Measurements from ENCODE around the gene RGS3.
"Not testable (repeated sequence)": the region's sequence is repeated elsewhere in the genome, so short reads cannot be mapped to it uniquely, and the experiment has no call there.

RGS3 gene

GRCh38 chr9:113463418-113464285 is at the start of gene RGS3:
TSS of gene RGS3 (plus strand) at chr9:113463727. CDS start at chr9:113463803, 76 bp downstream.
- no peak for DNase-seq
- in situ Hi-C loops (cut with MboI; ENCODE audit: low pct_unique_long_range_greater_than_20kb, low sequenced_read_pairs): loop anchor here (25.0 kb wide), 1 partner anchor 199 kb away; no protein-coding TSS in a partner anchor

- no peak for DNase-seq
- in situ Hi-C loops (cut with MboI; ENCODE audit: low pct_unique_long_range_greater_than_20kb, low sequenced_read_pairs): no loop called here
Observed at GRCh38 chr9:113416149-113416721, 47.3 kb upstream of the RGS3 start.

- in situ Hi-C loops (cut with MboI; ENCODE audit: low pct_unique_long_range_greater_than_20kb, low sequenced_read_pairs): no loop called here
- DNase-seq: no peak
Observed at GRCh38 chr9:113417370-113417769, 46.2 kb upstream of the RGS3 start.

- in situ Hi-C loops (cut with MboI; ENCODE audit: low pct_unique_long_range_greater_than_20kb, low sequenced_read_pairs): no loop called here
Observed at GRCh38 chr9:113421726-113422125, 41.8 kb upstream of the RGS3 start.

GRCh38 chr9:113425072-113425471 is 38.5 kb upstream of the RGS3 start:
- in situ Hi-C loops (cut with MboI; ENCODE audit: low pct_unique_long_range_greater_than_20kb, low sequenced_read_pairs): no loop called here
- DNase-seq: no peak

More at GRCh38 chr9:113421726-113422125, 41.8 kb upstream of the RGS3 start:
- no peak for DNase-seq

- DNase-seq: no peak
- in situ Hi-C loops (cut with MboI; ENCODE audit: low pct_unique_long_range_greater_than_20kb, low sequenced_read_pairs): no loop called here
Observed at GRCh38 chr9:113426701-113427100, 36.8 kb upstream of the RGS3 start.

- in situ Hi-C loops (cut with MboI; ENCODE audit: low pct_unique_long_range_greater_than_20kb, low sequenced_read_pairs): no loop called here
- no peak for DNase-seq
Observed at GRCh38 chr9:113427629-113428028, 35.9 kb upstream of the RGS3 start.

GRCh38 chr9:113428062-113428615 is 35.4 kb upstream of the RGS3 start:
- no peak for DNase-seq
- in situ Hi-C loops (cut with MboI; ENCODE audit: low pct_unique_long_range_greater_than_20kb, low sequenced_read_pairs): no loop called here

GRCh38 chr9:113431191-113431590 is 32.3 kb upstream of the RGS3 start:
- in situ Hi-C loops (cut with MboI; ENCODE audit: low pct_unique_long_range_greater_than_20kb, low sequenced_read_pairs): no loop called here
- DNase-seq: no peak

GRCh38 chr9:113436728-113437515 is 26.6 kb upstream of the RGS3 start:
- in situ Hi-C loops (cut with MboI; ENCODE audit: low pct_unique_long_range_greater_than_20kb, low sequenced_read_pairs): no loop called here
- no peak for DNase-seq

- in situ Hi-C loops (cut with MboI; ENCODE audit: low pct_unique_long_range_greater_than_20kb, low sequenced_read_pairs); DNase-seq: not testable (repeated sequence)
Observed at GRCh38 chr9:113437716-113438115, 25.8 kb upstream of the RGS3 start.

- in situ Hi-C loops (cut with MboI; ENCODE audit: low pct_unique_long_range_greater_than_20kb, low sequenced_read_pairs): no loop called here
- DNase-seq: peak; percentile 9
Observed at GRCh38 chr9:113444736-113445135, 18.8 kb upstream of the RGS3 start.

GRCh38 chr9:113446323-113446740 is 17.2 kb upstream of the RGS3 start:
- peak; percentile 58 for DNase-seq
- in situ Hi-C loops (cut with MboI; ENCODE audit: low pct_unique_long_range_greater_than_20kb, low sequenced_read_pairs): no loop called here

GRCh38 chr9:113449376-113449775 is 14.2 kb upstream of the RGS3 start:
- no peak for DNase-seq
- in situ Hi-C loops (cut with MboI; ENCODE audit: low pct_unique_long_range_greater_than_20kb, low sequenced_read_pairs): no loop called here

- no peak for DNase-seq
- in situ Hi-C loops (cut with MboI; ENCODE audit: low pct_unique_long_range_greater_than_20kb, low sequenced_read_pairs): loop anchor here (25.0 kb wide), 1 partner anchor 210 kb away; no protein-coding TSS in a partner anchor
Observed at GRCh38 chr9:113452113-113452605, 11.4 kb upstream of the RGS3 start.

GRCh38 chr9:113454914-113455761 is 8.4 kb upstream of the RGS3 start:
- no peak for DNase-seq
- in situ Hi-C loops (cut with MboI; ENCODE audit: low pct_unique_long_range_greater_than_20kb, low sequenced_read_pairs): loop anchor here (25.0 kb wide), 1 partner anchor 207 kb away; no protein-coding TSS in a partner anchor

GRCh38 chr9:113456235-113456634 is 7.3 kb upstream of the RGS3 start:
- in situ Hi-C loops (cut with MboI; ENCODE audit: low pct_unique_long_range_greater_than_20kb, low sequenced_read_pairs): loop anchor here (25.0 kb wide), 1 partner anchor 206 kb away; no protein-coding TSS in a partner anchor
- DNase-seq: no peak

- in situ Hi-C loops (cut with MboI; ENCODE audit: low pct_unique_long_range_greater_than_20kb, low sequenced_read_pairs): loop anchor here (25.0 kb wide), 1 partner anchor 201 kb away; no protein-coding TSS in a partner anchor
- DNase-seq: no peak
Observed at GRCh38 chr9:113461285-113461684, 2.2 kb upstream of the RGS3 start.
